Activated naive CD8-positive, alpha-beta T cell treated with anti-CD3 and anti-CD28 coated beads, Interleukin-2, amount 10 ng/mL, durations not matched to agents 7 days and 5 days (primary cell): ENCODE measurements around the gene ESR2. TPM values are rescaled to one million over a fixed set of nuclear protein-coding genes. Genes with fewer than 3 reads are reported as not detected.
A peak's percentile ranks its signal among the peaks of the same experiment; 100 is the strongest.
"Not testable (repeated sequence)": the region's sequence is repeated elsewhere in the genome, so short reads cannot be mapped to it uniquely, and the experiment has no call there.

ENCODE experiments used
- ATAC-seq: fragments of 150-1000 bp; cut with Tn5 transposase; one replicate; pipeline ENCODE4 v1.10.0; 2021; ENCODE audit warnings: low read depth, moderate library complexity
- POLR2A ChIA-PET: fragments of 350-600 bp; sonication (Branson Sonifier 250); formaldehyde crosslinking; loops from one replicate; lab custom pipeline; 2021; ENCODE audit warnings: antibody characterized with exemption; lab: Charles Lee
- DNase-seq: peaks from one replicate; pipeline ENCODE4 v3.0.0; 2021
- H3K27ac Mint-ChIP-seq: one replicate; pipeline ENCODE4 v1.8.0; 2022; ENCODE audit warnings: mild to moderate bottlenecking, mixed read lengths
- H3K27me3 Mint-ChIP-seq: one replicate; pipeline ENCODE4 v1.8.0; 2022; ENCODE audit warnings: mild to moderate bottlenecking, moderate library complexity, mixed read lengths
- H3K36me3 Mint-ChIP-seq: one replicate; pipeline ENCODE4 v1.8.0; 2021; ENCODE audit warnings: mild to moderate bottlenecking, mixed read lengths
- H3K4me1 Mint-ChIP-seq: one replicate; pipeline ENCODE4 v1.8.0; 2021; ENCODE audit warnings: mixed read lengths
- H3K4me3 Mint-ChIP-seq: one replicate; pipeline ENCODE4 v1.8.0; 2022; ENCODE audit warnings: mild to moderate bottlenecking, moderate library complexity, mixed read lengths
- H3K9me3 Mint-ChIP-seq: one replicate; pipeline ENCODE4 v1.8.0; 2021; ENCODE audit warnings: mixed read lengths
- total RNA-seq, 2 experiments: library from RNA; stranded (reverse); gene quantifications; one replicate each; pipeline ENCODE4 v1.2.3, GENCODE V29; 2021

The ESR2 gene
- total RNA-seq, 2 experiments from 2014 or later: 0.11 TPM; not detected in 1

- no peaks in the 10 kb centered on the region for H3K4me1 Mint-ChIP-seq
- H3K9me3 Mint-ChIP-seq: no peaks in the 10 kb centered on the region
- H3K36me3 Mint-ChIP-seq: peaks cover 32% of the 10 kb centered on the region
- no peak overlapping the region for H3K4me3 Mint-ChIP-seq
- DNase-seq: no peak
- POLR2A ChIA-PET: no interaction called here
- H3K27ac Mint-ChIP-seq: no peak overlapping the region
- no peaks in the 10 kb centered on the region for H3K27me3 Mint-ChIP-seq
- no peak for ATAC-seq
Observed at GRCh38 chr14:64061115-64061514, 233.1 kb downstream of the ESR2 start.

- H3K36me3 Mint-ChIP-seq: peaks cover 35% of the 10 kb centered on the region
- no peak for DNase-seq
- no peaks in the 10 kb centered on the region for H3K9me3 Mint-ChIP-seq
- no peaks in the 10 kb centered on the region for H3K27me3 Mint-ChIP-seq
- no peak overlapping the region for H3K4me3 Mint-ChIP-seq
- no peak overlapping the region for H3K27ac Mint-ChIP-seq
- no peak for ATAC-seq
- POLR2A ChIA-PET: no interaction called here
- H3K4me1 Mint-ChIP-seq: no peaks in the 10 kb centered on the region
Observed at GRCh38 chr14:64060648-64061096, 233.5 kb downstream of the ESR2 start.

DNA sequence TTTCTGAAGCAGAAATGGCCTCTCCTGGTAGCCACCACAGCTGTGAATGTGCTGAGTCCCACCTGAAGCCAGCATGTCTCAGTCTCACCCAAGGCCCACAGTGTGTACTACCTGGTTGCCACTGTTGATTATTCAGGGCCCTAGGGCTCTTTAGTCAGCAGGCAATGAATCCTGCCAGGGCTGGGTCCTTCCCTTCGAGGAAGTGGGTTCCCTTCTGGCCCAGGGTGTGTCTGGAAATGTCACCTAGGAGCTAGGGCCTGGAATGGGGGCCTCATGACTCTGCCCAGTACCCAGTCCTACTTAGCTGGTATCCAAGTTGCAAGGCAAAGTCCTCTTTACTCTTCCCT is 234.0 kb downstream of the ESR2 start:
- POLR2A ChIA-PET: no interaction called here
- Mint-ChIP-seq H3K27me3 (no peaks in the 10 kb centered on the region), H3K4me3 (no peak overlapping the region), H3K4me1 (no peaks in the 10 kb centered on the region), H3K9me3 (no peaks in the 10 kb centered on the region), H3K27ac (no peak overlapping the region), H3K36me3 (peaks cover 35% of the 10 kb centered on the region)
- DNase-seq (no peak), ATAC-seq (no peak)

DNA sequence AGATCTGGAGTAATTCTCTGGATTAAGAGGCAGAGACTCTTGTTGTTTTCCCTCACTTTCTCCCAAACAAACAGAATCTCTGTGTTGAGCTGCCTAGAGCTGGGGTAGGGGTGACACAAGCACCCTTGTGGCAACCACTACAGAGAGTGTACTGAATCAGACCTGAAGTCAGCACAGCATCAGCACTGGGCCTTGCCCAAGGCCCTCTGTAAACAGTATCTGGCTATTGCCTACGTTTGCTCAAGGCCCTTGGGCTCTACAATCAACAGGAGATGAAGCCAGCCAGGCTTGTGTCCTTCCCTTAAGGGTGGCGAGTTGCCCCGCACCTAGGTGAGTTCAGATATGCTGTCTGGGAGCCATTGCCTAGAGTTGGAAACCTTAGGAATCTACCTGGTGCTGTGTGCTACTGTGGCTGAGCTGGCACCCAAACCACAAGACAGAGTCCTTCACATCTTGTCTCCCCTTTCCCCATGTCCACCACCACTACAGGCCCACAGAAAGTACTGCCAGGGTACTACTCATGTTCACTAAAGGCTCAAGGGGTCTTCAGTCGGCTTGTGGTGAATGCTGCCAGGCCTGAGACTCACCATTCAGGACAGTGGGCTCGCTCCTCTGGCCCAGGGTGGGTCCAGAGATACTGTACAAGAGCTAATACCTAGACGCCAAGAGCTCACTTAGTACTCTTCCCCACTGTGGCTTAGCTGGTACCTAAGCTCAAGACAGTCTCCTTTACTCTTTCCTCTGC is 234.5 kb downstream of the ESR2 start:
- POLR2A ChIA-PET: no interaction called here
- DNase-seq (no peak), ATAC-seq (no peak)
- H3K36me3 Mint-ChIP-seq: peaks cover 35% of the 10 kb centered on the region
- no peaks in the 10 kb centered on the region for H3K9me3 Mint-ChIP-seq
- H3K27me3 Mint-ChIP-seq: no peaks in the 10 kb centered on the region
- H3K4me3 Mint-ChIP-seq: no peak overlapping the region
- H3K27ac Mint-ChIP-seq: no peak overlapping the region
- no peaks in the 10 kb centered on the region for H3K4me1 Mint-ChIP-seq

DNA sequence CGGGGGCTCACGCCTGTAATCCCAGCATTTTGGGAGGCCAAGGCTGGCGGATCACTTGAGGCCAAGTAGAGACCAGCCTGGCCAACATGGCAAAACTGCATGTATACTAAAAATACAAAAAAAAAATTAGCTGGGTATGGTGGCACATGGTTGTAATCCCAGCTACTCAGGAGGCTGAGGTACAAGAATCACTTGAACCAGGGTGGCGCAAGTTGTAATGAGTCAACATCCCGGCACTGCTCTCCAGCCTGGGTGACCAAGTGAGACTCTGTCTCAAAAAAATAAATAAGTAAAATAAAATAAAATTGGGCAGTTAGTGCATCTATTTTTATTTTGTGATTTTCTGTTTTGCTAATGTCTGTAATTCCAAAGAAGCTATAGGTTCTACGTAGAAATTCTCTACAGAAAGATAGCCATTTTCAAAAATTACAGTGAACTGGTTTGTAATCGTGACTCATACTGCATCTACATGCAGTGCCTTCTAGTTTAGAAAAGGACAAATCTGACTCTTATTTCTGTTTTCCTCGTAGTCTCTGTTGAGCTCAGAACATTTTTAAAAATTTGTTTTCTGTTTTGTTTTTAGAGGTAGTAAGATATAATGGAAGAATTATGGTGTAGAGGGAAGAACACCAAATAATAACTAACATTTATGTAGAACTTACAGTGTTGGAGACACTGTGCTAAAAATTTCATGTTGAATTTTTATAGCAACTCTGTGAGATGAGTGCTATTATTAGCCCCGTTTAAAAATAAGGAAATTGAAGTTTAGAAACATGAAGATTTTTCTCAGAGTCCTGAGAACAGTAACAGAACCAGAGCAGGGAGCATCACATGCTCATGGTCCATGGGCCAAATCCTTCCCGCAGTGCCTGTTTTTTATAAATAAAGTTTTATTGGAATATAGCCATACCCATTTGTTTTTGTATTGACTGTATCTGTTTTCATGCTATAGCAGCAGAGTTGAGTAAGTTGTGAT is 240.2 kb downstream of the ESR2 start:
- H3K9me3 Mint-ChIP-seq: no peaks in the 10 kb centered on the region
- peaks cover 3% of the 10 kb centered on the region for H3K4me1 Mint-ChIP-seq
- peaks cover 46% of the 10 kb centered on the region for H3K36me3 Mint-ChIP-seq
- H3K27me3 Mint-ChIP-seq: no peaks in the 10 kb centered on the region
- no peak overlapping the region for H3K27ac Mint-ChIP-seq
- no peak overlapping the region for H3K4me3 Mint-ChIP-seq
- DNase-seq (no peak), ATAC-seq (no peak)
- POLR2A ChIA-PET: no interaction called here

GRCh38 chr14:64049616-64050381 is 244.4 kb downstream of the ESR2 start:
- Mint-ChIP-seq H3K27me3 (no peaks in the 10 kb centered on the region), H3K9me3 (no peaks in the 10 kb centered on the region), H3K4me1 (peaks cover 3% of the 10 kb centered on the region), H3K4me3 (no peak overlapping the region), H3K36me3 (peaks cover 48% of the 10 kb centered on the region), H3K27ac (no peak overlapping the region)
- ATAC-seq (no peak), DNase-seq (no peak)
- POLR2A ChIA-PET: no interaction called here

- Mint-ChIP-seq H3K4me1 (peaks cover 3% of the 10 kb centered on the region), H3K36me3 (peaks cover 55% of the 10 kb centered on the region), H3K27me3 (no peaks in the 10 kb centered on the region), H3K27ac (no peak overlapping the region), H3K9me3 (peaks cover 9% of the 10 kb centered on the region), H3K4me3 (no peak overlapping the region)
- POLR2A ChIA-PET: no interaction called here
- no peak for ATAC-seq
- no peak for DNase-seq
Observed at GRCh38 chr14:64045091-64045490, 249.1 kb downstream of the ESR2 start.

GRCh38 chr14:64043296-64043695 is 250.9 kb downstream of the ESR2 start:
- ATAC-seq, POLR2A ChIA-PET, H3K4me3 Mint-ChIP-seq, H3K27ac Mint-ChIP-seq, H3K4me1 Mint-ChIP-seq, H3K9me3 Mint-ChIP-seq, DNase-seq, H3K27me3 Mint-ChIP-seq: not testable (repeated sequence)
- H3K36me3 Mint-ChIP-seq: peaks cover 54% of the 10 kb centered on the region

- Mint-ChIP-seq H3K27ac (no peak overlapping the region), H3K36me3 (peaks cover 58% of the 10 kb centered on the region), H3K9me3 (peaks cover 9% of the 10 kb centered on the region), H3K4me1 (peaks cover 3% of the 10 kb centered on the region), H3K4me3 (no peak overlapping the region), H3K27me3 (no peaks in the 10 kb centered on the region)
- ATAC-seq (no peak), DNase-seq (no peak)
- POLR2A ChIA-PET: no interaction called here
Observed at GRCh38 chr14:64040044-64040443, 254.1 kb downstream of the ESR2 start.

GRCh38 chr14:64038841-64039542 is 255.2 kb downstream of the ESR2 start:
- Mint-ChIP-seq H3K4me3 (no peak overlapping the region), H3K36me3 (peaks cover 56% of the 10 kb centered on the region), H3K9me3 (peaks cover 7% of the 10 kb centered on the region), H3K27me3 (no peaks in the 10 kb centered on the region), H3K27ac (peak overlapping the region; percentile 60), H3K4me1 (peaks cover 1% of the 10 kb centered on the region)
- no peak for DNase-seq
- ATAC-seq: no peak
- POLR2A ChIA-PET: no interaction called here

DNA sequence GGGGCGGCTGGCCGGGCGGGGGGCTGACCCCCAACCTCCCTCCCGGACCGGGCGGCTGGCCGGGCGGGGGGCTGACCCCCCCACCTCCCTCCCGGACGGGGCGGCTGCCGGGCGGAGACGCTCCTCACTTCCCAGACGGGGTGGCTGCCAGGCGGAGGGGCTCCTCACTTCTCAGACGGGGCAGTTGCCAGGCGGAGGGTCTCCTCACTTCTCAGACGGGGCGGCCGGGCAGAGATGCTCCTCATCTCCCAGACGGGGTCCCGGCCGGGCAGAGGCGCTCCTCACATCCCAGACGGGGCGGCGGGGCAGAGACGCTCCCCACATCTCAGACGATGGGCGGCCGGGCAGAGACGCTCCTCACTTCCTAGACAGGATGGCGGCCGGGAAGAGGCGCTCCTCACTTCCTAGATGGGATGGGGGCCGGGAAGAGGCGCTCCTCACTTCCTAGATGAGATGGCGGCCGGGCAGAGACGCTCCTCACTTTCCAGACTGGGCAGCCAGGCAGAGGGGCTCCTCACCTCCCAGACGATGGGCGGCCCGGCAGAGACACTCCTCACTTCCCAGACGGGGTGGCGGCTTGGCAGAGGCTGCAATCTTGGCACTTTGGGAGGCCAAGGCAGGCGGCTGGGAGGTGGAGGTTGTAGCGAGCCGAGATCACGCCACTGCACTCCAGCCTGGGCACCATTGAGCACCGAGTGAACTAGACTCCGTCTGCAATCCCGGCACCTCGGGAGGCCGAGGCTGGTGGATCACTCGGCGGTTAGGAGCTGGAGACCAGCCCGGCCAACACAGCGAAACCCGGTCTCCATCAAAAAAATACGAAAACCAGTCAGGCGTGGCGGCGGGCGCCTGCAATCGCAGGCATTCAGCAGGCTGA is 256.1 kb downstream of the ESR2 start:
- H3K36me3 Mint-ChIP-seq: peaks cover 53% of the 10 kb centered on the region

GRCh38 chr14:64035143-64035542 is 259.0 kb downstream of the ESR2 start:
- H3K4me1 Mint-ChIP-seq: no peaks in the 10 kb centered on the region
- no peak overlapping the region for H3K27ac Mint-ChIP-seq
- no peak for DNase-seq
- peaks cover 47% of the 10 kb centered on the region for H3K36me3 Mint-ChIP-seq
- no peak overlapping the region for H3K4me3 Mint-ChIP-seq
- no peak for ATAC-seq
- no peaks in the 10 kb centered on the region for H3K27me3 Mint-ChIP-seq
- POLR2A ChIA-PET: no interaction called here
- H3K9me3 Mint-ChIP-seq: no peaks in the 10 kb centered on the region

More for the DNA sequence above, 256.1 kb downstream of the ESR2 start:
- H3K4me1 Mint-ChIP-seq, H3K27ac Mint-ChIP-seq, H3K27me3 Mint-ChIP-seq, ATAC-seq, H3K4me3 Mint-ChIP-seq, H3K9me3 Mint-ChIP-seq, DNase-seq, POLR2A ChIA-PET: not testable (repeated sequence)
